ENCODE results near the gene OR2T27.
A peak's percentile ranks its signal among the peaks of the same experiment; 100 is the strongest.
"Not testable (repeated sequence)": the region's sequence is repeated elsewhere in the genome, so short reads cannot be mapped to it uniquely, and the experiment has no call there.

The OR2T27 gene, protein sequence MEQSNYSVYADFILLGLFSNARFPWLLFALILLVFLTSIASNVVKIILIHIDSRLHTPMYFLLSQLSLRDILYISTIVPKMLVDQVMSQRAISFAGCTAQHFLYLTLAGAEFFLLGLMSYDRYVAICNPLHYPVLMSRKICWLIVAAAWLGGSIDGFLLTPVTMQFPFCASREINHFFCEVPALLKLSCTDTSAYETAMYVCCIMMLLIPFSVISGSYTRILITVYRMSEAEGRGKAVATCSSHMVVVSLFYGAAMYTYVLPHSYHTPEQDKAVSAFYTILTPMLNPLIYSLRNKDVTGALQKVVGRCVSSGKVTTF

GRCh38 chr1:248655354-248655753, at the start of gene OR2T27:
Gene OR2T27, minus strand, starts transcription at chr1:248655528. Its CDS starts 4,644 bp downstream, at chr1:248650884.
- not testable (repeated sequence) for DNase-seq (ENCODE audit: low spot score)

GRCh38 chr1:248704606-248705005, 49.3 kb upstream of the OR2T27 start:
- no peak for DNase-seq (ENCODE audit: low spot score)

GRCh38 chr1:248703674-248704073, 48.3 kb upstream of the OR2T27 start:
- DNase-seq (ENCODE audit: low spot score), result no peak

DNA sequence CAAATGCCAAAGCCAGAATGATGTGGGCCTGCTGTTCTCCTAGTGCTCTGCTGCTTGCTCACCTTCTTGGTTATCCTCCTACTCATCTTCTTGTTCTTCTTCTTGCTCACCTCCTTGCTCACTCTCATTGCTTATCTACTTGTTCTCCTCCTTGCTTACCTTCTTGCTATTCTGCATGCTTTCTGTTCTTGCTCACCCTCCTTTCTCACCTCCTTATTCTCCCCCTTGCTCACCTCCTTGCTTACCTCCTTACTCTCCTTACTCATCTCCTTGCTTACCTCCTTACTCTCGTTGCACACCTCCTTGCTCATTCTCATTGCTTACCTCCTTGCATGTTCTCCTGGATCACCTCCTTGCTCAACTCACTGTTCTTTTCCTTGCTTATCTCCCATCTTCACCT, 47.4 kb upstream of the OR2T27 start, which contains the start of gene OR14I1:
OR14I1 (minus strand) TSS at position 53 of the 400 bp plus-strand sequence.
- DNase-seq (ENCODE audit: low spot score), result no peak

DNA sequence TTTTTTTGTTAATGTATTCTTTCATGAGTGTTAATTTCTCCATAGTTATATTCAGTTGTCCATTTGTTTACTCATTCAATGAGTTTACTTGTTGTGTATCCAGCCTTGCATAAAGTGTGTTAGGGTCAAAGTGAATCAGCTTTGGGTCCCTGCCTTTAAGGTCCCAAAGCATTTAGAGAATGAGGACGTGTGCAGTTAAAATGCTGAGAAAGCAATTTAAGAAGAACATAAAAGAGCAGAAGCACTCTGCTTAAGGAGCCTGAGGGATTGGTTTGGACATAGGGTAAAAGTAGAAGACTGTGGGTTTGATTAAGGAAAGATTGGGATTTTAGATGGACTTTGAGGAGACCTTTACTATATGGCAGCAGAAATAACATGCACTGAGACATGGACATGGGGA, 43.8 kb upstream of the OR2T27 start:
- no peak for DNase-seq (ENCODE audit: low spot score)

- DNase-seq (ENCODE audit: low spot score), result no peak
These were observed 42.6 kb upstream of the OR2T27 start for GRCh38 chr1:248697907-248698306.

DNA sequence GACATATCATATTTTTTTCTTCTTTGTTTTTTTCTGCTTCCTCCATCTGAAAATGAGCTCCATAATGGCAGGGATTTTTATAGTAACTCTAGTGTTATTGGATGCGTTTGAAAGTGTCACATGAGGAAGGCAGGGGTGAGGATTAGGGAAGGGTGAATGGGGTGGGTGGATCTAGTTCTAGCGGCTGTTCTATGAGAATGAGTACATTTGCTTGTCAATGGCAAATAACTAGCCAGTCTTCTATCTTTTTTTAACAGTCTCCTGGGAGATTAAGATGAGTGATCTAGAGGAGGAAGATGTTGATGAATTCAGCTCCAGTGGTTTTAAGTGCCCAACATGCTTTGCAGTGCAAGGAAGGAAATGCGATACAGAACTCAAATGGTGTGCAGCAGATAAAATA, 41.4 kb upstream of the OR2T27 start:
- DNase-seq (ENCODE audit: low spot score), result no peak

- DNase-seq (ENCODE audit: low spot score), result peak; percentile 8
These were observed 40.9 kb upstream of the OR2T27 start for GRCh38 chr1:248696261-248696660.

DNA sequence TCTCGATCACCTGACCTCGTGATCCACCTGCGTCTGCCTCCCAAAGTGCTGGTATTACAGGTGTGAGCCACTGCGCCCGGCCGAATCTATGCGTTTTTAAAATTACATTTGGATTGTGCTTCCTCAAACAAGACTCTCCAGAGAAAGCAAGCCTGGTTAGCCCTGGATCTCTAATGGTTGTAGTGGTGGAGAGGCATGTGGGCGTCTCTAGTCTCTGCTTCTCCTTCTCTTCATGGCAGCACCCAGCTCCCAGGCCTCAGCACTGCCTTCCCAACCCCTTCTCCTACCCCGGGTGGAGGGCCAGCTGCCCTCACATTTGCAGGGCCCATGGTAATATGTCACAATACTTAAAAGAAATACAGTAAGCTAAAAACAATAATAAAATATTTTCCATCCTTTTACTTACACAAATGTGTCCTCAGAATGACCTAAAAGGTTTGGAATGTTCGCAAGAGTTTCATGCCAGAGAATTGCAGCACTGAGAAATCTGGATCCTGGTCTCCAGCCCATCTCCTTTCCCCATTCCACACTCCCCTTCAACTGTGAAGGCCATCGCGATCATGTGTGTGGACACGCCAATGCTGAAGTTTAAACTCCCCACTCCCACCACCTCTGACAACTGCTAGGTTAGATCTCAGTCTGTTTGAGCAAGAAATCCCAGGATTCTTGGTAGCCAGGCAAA, 40.3 kb upstream of the OR2T27 start:
- DNase-seq (ENCODE audit: low spot score), result no peak

DNA sequence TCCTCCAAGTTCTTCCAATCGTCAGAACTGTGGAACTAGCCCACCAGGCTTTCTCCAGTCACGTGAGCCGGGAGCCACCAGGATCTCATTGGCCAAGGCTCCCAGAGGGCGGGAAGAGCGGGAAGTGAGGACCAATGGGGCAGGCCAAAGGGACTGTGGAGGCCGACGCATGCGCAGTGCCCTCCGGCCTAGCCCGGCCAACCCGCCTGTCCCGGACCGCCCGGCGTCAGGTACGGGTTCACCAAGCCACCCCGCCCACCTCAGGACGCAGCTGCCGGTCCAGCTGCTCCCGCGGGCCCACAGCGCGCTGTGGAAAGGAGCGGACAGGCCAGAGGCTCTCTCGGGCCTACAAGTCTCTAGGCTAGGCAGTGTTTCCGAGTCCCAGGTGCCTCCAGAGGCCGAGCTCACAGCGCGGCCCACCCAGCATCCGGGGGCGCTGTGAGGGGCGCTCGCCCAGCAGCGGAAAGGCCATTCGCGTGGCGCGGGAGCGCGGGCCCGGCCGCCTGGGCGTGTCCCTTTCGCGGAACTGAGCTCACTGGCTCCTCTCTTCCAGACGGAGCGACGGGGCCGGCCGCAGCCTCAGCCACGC, 36.3 kb upstream of the OR2T27 start:
- DNase-seq (ENCODE audit: low spot score), result no peak

DNA sequence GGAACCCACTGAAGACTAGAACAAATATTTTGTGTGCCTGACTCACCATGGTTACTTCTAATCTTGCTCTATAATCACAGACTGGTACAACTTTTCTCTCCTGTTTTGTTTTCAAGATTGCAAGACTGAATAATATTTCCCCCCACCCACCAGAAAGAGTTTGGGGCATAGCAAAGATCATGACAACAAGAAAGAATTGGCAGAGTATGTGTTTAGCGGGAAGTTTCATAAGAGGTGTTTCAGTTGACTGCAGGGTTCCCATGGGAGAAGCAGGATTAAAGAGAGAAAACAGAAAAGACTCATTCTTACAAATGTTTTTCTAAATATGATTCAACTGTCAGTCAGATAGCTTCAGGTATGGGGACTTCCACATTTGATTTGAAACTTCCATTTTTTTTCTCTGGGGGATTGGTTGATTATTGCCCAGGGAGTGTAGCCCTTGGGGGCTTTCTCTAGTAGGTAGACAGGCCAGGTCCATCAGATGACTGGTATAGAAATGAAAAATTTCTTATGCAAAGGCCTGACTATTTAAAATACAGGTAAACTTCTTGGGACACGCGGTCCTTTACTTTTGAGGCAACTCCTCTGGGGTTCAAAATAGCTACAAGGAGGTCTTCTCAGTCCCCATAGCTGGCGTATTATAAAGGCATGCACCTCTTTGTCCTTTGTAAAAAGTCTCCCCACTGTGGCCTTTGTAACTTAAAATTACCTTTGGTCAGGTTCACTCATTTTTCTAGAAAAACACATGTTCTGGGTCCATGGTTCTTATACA, 33.4 kb upstream of the OR2T27 start:
- DNase-seq (ENCODE audit: low spot score), result no peak

GRCh38 chr1:248686815-248687214, 31.5 kb upstream of the OR2T27 start:
- DNase-seq (ENCODE audit: low spot score), result no peak

- no peak for DNase-seq (ENCODE audit: low spot score)
These were observed 26.3 kb upstream of the OR2T27 start for GRCh38 chr1:248681651-248682050.

GRCh38 chr1:248670003-248670402, 14.7 kb upstream of the OR2T27 start:
- no peak for DNase-seq (ENCODE audit: low spot score)

DNA sequence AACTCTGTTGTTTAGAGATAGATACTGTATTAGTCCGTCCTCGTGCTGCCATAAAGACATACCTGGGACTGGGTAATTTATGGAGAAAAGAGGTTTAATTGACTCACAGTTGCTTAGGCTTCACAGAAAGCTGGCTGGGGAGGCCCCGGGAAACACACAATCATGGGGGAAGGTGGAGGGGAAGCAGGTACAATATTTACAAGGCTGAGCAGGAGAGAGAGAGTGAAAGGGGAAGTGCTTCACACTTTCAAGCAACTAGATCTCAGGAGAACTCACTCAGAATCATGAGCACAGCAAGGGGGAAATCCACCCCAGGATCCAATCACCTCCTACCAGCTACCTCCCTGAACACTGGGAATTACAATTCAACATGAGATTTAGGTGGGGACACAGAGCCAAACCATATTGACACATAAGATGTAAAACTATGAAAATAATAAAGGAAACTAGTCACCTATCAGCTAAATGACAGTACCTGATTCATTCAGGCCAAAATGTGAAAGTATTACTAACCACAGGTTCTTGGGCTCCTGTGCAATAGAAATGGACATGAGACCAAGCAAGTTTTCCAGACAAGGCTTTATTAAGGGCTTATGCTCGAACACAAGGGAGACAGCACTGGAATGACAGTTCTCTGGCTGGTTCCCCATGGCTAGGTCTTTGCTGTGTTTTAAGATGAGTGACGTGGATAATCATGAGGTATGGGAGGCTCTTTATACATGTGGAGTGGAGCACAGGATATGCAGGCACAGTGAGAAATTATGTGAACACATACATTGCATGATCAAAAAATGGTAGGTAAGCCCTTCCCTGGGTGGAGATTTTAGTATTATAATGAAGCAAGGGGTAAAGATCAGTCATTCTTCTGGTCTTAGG, 8.4 kb upstream of the OR2T27 start:
- not testable (repeated sequence) for DNase-seq (ENCODE audit: low spot score)

- not testable (repeated sequence) for DNase-seq (ENCODE audit: low spot score)
These were observed 1.5 kb upstream of the OR2T27 start for GRCh38 chr1:248656797-248657196.

DNA sequence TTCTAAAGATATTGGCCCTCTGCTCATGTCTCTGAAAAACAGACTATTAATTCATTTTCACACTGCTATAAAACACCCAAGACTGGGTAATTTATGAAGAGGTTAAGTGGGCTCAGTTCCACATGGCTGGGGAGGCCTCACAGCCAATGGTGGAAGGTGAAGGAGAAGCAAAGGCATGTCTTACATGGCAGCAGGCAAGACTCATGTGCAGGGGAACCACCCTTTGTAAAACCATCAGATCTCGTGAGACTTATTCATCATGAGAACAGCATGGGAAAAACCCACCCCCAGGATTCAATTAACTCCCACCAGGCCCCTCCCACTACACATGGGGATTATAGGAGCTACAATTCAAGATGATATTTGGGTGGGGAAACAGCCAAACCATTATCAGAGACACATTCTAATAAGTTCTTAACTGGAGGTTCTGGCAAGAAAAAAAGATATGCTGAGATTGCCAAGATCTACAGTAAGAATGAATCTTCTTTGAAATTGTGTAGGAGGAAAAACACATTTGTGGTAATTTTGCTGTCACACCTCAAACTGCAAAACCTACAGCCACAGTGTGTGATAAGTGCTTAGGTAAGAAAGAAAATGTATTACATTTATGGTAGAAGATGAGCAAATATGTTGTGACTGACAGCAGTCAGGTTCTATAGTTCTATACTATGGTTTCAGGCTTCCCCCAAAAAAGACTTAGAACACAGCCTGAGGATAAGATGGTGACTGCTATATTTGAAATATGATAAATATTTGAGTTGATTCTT, 6.4 kb downstream of the OR2T27 start:
- not testable (repeated sequence) for DNase-seq (ENCODE audit: low spot score)

DNA sequence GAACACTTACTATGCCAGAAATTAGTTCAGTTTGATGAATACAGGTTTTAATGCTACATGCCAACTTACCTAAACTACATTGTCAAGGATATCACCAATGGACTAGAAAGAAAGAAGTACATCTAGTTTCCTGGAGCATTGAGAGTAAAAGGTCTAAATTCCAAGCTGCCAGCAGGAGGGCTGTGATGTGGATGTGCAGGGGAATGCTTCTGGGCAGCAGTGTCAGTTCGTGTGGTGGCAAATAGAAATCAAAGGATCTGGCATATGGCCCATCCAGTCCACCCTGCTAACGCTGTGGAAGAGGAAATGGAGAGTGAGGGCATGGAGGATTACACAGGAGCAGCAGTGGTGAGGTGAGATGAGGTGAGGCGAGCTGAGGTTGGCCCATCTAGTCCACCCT, 10.2 kb downstream of the OR2T27 start, which contains the start of gene OR2T35:
OR2T35 (minus strand) TSS at position 101 of the 400 bp plus-strand sequence. CDS start 6,020 bp downstream, outside the sequence.
- not testable (repeated sequence) for DNase-seq (ENCODE audit: low spot score)

GRCh38 chr1:248642971-248643651, 12.2 kb downstream of the OR2T27 start:
- DNase-seq (ENCODE audit: low spot score), result not testable (repeated sequence)

GRCh38 chr1:248641583-248641982, 13.7 kb downstream of the OR2T27 start:
- DNase-seq (ENCODE audit: low spot score), result not testable (repeated sequence)

All from activated CD4-positive, alpha-beta T cell treated with anti-CD3 and anti-CD28 coated beads, Interleukin-2, Interleukin-4, amounts not matched to agents 100 ng/mL and 50 ng/mL, durations not matched to agents 16 hours and 8 hours (primary cell).